ENCODE results near the gene TEX53.

DNA sequence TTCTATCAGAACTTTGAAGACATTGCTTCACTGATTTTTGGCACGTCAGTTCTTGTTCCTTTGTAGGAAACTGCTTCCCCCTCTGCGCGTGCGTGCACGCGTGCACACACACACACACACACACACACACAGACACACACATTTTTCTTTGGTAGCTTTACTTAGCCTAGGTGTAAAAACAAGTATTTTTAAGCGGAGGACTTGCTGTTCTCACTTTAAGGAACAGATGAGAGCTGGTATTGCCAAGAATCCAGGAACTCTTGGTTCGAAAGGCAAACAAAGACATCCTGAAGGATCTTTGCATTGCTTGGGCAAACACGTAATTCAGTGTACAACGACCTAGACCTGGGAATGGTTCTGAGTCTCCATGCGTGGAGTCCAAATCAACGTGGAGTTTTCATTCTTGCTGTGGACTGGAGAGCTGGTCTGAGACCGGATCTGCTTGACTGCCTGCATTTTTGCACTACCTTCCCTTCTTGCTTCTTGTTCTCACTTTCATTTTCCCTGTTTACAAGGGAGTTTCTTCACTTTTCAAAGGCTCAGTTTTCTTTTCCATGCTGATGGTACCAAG lies 38.3 kb downstream of the TEX53 start:
- TF ChIP-seq EGR1 (IDR thresholded peaks at IDR 0.05) = no peak
- no peak for TF ChIP-seq REST (IDR thresholded peaks at IDR 0.05; ENCODE audit: low read depth)
- no peak for TF ChIP-seq CREB1 (IDR thresholded peaks at IDR 0.05; ENCODE audit: low read depth)
- TF ChIP-seq USF1 (IDR thresholded peaks at IDR 0.05) = no peak
- TF ChIP-seq MAX (IDR thresholded peaks at IDR 0.05) = no peak
- TF ChIP-seq TAF1 (IDR thresholded peaks at IDR 0.05; ENCODE audit: low read depth) = no peak
- no peak for TF ChIP-seq TCF12 (IDR thresholded peaks at IDR 0.05; ENCODE audit: low read depth)
- no peak for TF ChIP-seq RAD21 (IDR thresholded peaks at IDR 0.05; ENCODE audit: low read depth)
- TF ChIP-seq CEBPB (IDR thresholded peaks at IDR 0.05) = no peak
- TF ChIP-seq EP300 (IDR thresholded peaks at IDR 0.05; ENCODE audit: borderline replicate concordance) = no peak
- TF ChIP-seq YY1 (IDR thresholded peaks at IDR 0.05; ENCODE audit: low read depth) = no peak
- no peak for TF ChIP-seq TEAD4 (IDR thresholded peaks at IDR 0.05)
- no peak for TF ChIP-seq NFIC (IDR thresholded peaks at IDR 0.05)
- no peak for TF ChIP-seq FOXM1 (IDR thresholded peaks at IDR 0.05; ENCODE audit: borderline replicate concordance, low read depth)

Measured in Ishikawa (cell line).